Lung (tissue), 12 donors: ENCODE data around the gene RTN4R. TPM values are rescaled to one million over a fixed set of nuclear protein-coding genes. Genes with fewer than 3 reads are reported as not detected.

Source experiments
- ATAC-seq: fragments of 200-7000 bp; cut with Tn5 transposase; one replicate; pipeline ENCODE4 v1.9.1; 2020; ENCODE audit warnings: moderate number of reproducible peaks; ENCODE audit not compliant: insufficient read depth, low FRiP score
- DNase-seq, 3 donors: peaks; one replicate each; pipeline ENCODE4 v3.0.0-alpha.2; 2013 to 2017
- H3K27ac ChIP-seq, 2 donors: one replicate each; pipeline ENCODE4 v1.5.1; 2013; ENCODE audit warnings: mild to moderate bottlenecking in 2 of 2, moderate library complexity in 2 of 2, control low read depth in 1 of 2, inconsistent platforms in 1 of 2, low read depth in 1 of 2, low read length in 1 of 2
- H3K27me3 ChIP-seq, 3 donors: one replicate each; pipeline ENCODE4 v1.5.1; 2013; ENCODE audit warnings: low read length in 2 of 3; ENCODE audit not compliant: control insufficient read depth in 3 of 3, insufficient read depth in 3 of 3
- H3K36me3 ChIP-seq, 4 donors: one replicate each; pipeline ENCODE4 v1.5.1; 2013; ENCODE audit warnings: low read length in 4 of 4, mild to moderate bottlenecking in 1 of 4, moderate library complexity in 1 of 4; ENCODE audit not compliant: control insufficient read depth in 4 of 4, insufficient read depth in 4 of 4
- H3K4me1 ChIP-seq, 5 donors: one replicate each; pipeline ENCODE4 v1.5.1; 2013; ENCODE audit warnings: low read length in 5 of 5, mild to moderate bottlenecking in 2 of 5, moderate library complexity in 1 of 5; ENCODE audit not compliant: control insufficient read depth in 5 of 5, insufficient read depth in 5 of 5
- H3K4me3 ChIP-seq: one replicate; pipeline ENCODE4 v1.5.1; 2013; ENCODE audit warnings: mild to moderate bottlenecking, control low read depth, moderate library complexity
- H3K9ac ChIP-seq, 2 donors: one replicate each; pipeline ENCODE4 v1.5.1; 2013; ENCODE audit warnings: low read length in 2 of 2, control low read depth in 1 of 2; ENCODE audit not compliant: insufficient read depth in 1 of 2
- H3K9me3 ChIP-seq, 4 donors: one replicate each; pipeline ENCODE4 v1.5.1; 2013; ENCODE audit warnings: low read length in 3 of 4, mild to moderate bottlenecking in 1 of 4, moderate library complexity in 1 of 4; ENCODE audit not compliant: control insufficient read depth in 4 of 4, insufficient read depth in 3 of 4
- WGBS, 2 donors: extraction: QIAGEN DNeasy Blood & Tissue Kit; methylation state at CpG; one replicate each; pipeline ENCODE4 v1.1.7; 2013; 5-methylcytosine and 5-hydroxymethylcytosine counted together
- polyA plus RNA-seq, 2 donors: library from polyadenylated mRNA; stranded (reverse); fragments of 200-250 nt; gene quantifications; one replicate each; pipeline ENCODE4 v1.2.1, GENCODE V29; 2013
- total RNA-seq, 2 donors: library from RNA; depleted of rRNA in 1 of 2; stranded (reverse); fragments of >200 nt in 1 of 2; gene quantifications; one replicate each; pipeline ENCODE4 v1.2.1, GENCODE V29; 2014 to 2021
- TF ChIP-seq, protein P1 (sequence below): IDR thresholded peaks from 2 replicates; pipeline ENCODE4 v1.5.1; 2012; ENCODE audit warnings: mild to moderate bottlenecking; ENCODE audit errors: control extremely low read depth, extremely low read depth
- donor health status: control.
- donor health status: control.
- donor health status: Bipolar disorder and iron deficiency.
- donor health status: healthy.
- donor health status: DM: yes; HTN: yes; CAD: no.

Gene RTN4R
- total and polyA plus RNA-seq, 4 donors: 2.6 to 7.8 (median 4.3) TPM

GRCh38 chr22:20208713-20209310 lies 59.3 kb downstream of the RTN4R start:
- H3K27me3 ChIP-seq: no peaks in the 10 kb centered on the region
- no peak overlapping the region for H3K4me3 ChIP-seq
- WGBS, 2 donors: 87 to 94% methylated on average over 15 of the region's 15 CpGs
- H3K4me1 ChIP-seq: peaks cover 0 to 51% (median 37%) of the 10 kb centered on the region in 5 donors
- H3K27ac ChIP-seq: no peak overlapping the region
- DNase-seq: no peak
- H3K9me3 ChIP-seq: no peaks in the 10 kb centered on the region
- ATAC-seq: no peak
- no peak overlapping the region for H3K9ac ChIP-seq
- H3K36me3 ChIP-seq: no peaks in the 10 kb centered on the region
- TF ChIP-seq, protein P1, sequence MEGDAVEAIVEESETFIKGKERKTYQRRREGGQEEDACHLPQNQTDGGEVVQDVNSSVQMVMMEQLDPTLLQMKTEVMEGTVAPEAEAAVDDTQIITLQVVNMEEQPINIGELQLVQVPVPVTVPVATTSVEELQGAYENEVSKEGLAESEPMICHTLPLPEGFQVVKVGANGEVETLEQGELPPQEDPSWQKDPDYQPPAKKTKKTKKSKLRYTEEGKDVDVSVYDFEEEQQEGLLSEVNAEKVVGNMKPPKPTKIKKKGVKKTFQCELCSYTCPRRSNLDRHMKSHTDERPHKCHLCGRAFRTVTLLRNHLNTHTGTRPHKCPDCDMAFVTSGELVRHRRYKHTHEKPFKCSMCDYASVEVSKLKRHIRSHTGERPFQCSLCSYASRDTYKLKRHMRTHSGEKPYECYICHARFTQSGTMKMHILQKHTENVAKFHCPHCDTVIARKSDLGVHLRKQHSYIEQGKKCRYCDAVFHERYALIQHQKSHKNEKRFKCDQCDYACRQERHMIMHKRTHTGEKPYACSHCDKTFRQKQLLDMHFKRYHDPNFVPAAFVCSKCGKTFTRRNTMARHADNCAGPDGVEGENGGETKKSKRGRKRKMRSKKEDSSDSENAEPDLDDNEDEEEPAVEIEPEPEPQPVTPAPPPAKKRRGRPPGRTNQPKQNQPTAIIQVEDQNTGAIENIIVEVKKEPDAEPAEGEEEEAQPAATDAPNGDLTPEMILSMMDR: no peak

DNA sequence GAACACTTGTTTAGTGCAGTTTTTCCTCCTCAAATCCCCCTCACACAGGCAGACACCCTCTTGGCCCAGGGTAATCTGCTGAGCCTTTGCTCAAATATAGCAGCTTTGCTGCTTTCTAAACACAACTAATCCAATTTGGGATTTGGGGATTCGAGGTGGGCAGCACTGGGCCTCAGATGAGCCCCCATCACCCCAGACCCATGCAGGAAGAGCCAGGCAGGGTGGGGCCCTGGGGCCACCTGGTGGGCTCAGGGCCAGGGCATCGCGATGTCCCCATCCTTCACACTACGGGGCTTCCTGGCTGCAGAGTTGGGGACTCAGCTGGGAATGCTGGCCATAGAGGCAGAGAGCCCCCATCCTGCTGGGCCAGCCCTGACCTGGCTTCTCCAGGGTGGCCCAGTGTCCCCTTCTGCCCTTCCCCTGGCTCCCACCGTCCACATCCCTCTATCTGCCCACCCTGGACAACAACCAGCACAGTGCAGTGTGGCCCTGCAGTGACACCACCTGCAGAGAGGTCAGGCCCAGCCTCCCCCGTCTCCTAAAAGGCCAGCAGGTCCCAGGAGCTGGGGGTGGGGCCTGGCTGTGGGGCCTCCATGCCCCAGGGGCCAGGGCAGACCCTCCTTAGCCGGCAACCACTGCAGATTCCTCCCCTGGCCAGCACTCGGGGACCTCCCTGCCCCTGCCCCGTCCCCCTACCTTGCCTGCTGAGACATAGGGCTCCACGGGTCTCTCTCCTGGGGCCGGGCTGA lies 60.7 kb downstream of the RTN4R start:
- H3K36me3 ChIP-seq: no peaks in the 10 kb centered on the region
- H3K27ac ChIP-seq: peak overlapping the region in 1 of 2 donors; percentile 80
- TF ChIP-seq, protein P1: no peak
- H3K4me1 ChIP-seq: peaks cover 0 to 61% (median 50%) of the 10 kb centered on the region in 5 donors
- H3K4me3 ChIP-seq: peak overlapping the region; percentile 45
- no peaks in the 10 kb centered on the region for H3K9me3 ChIP-seq
- no peak for ATAC-seq
- H3K9ac ChIP-seq: peak overlapping the region in 1 of 2 donors; percentile 1
- 68 to 88% methylated on average over 11 of the region's 11 CpGs for WGBS, 2 donors
- no peaks in the 10 kb centered on the region for H3K27me3 ChIP-seq
- no peak for DNase-seq

- H3K27ac ChIP-seq: peak overlapping the region; percentile 43 to 80
- no peaks in the 10 kb centered on the region for H3K36me3 ChIP-seq
- TF ChIP-seq, protein P1: no peak
- H3K9ac ChIP-seq: peak overlapping the region; percentile 1 to 7
- WGBS, 2 donors: 21 to 58% methylated on average over 8 to 9 of the region's 9 CpGs
- H3K9me3 ChIP-seq: no peaks in the 10 kb centered on the region
- peak; percentile 19 for ATAC-seq
- peak in 1 of 3 donors; percentile 27 for DNase-seq
- no peaks in the 10 kb centered on the region for H3K27me3 ChIP-seq
- H3K4me1 ChIP-seq: peaks cover 0 to 56% (median 47%) of the 10 kb centered on the region in 5 donors
- peak overlapping the region; percentile 45 for H3K4me3 ChIP-seq
Observed at GRCh38 chr22:20206709-20207215, 61.4 kb downstream of the RTN4R start.
